Tibial nerve (tissue), 4 donors: ENCODE measurements around the gene CLMN. TPM values are rescaled to one million over a fixed set of nuclear protein-coding genes. Genes with fewer than 3 reads are reported as not detected.
A peak's percentile ranks its signal among the peaks of the same experiment; 100 is the strongest.

Experiments used
- DNase-seq, 2 donors: peaks; one replicate each; pipeline ENCODE4 v3.0.0-alpha.2; 2019; ENCODE audit warnings: low spot score in 2 of 2
- H3K27ac ChIP-seq, 4 donors: fragments of 200-600 bp; sonication (generic) in 3 of 4; one replicate each; pipeline ENCODE4 v1.5.1; 2017 to 2019; ENCODE audit warnings: mild to moderate bottlenecking in 1 of 4
- H3K27me3 ChIP-seq, 2 donors: fragments of 200-600 bp; sonication (generic) in 1 of 2; one replicate each; pipeline versions ENCODE4 v1.5.1 to v1.6.0; 2017 to 2019
- H3K36me3 ChIP-seq, 3 donors: fragments of 200-600 bp; sonication (generic); one replicate each; pipeline ENCODE4 v1.5.1; 2018 to 2019
- H3K4me1 ChIP-seq, 4 donors: fragments of 200-600 bp; sonication (generic) in 3 of 4; one replicate each; pipeline ENCODE4 v1.5.1; 2017 to 2019
- H3K4me3 ChIP-seq, 4 donors: fragments of 200-600 bp; sonication (generic) in 3 of 4; one replicate each; pipeline ENCODE4 v1.5.1; 2017 to 2019; ENCODE audit warnings: mild to moderate bottlenecking in 1 of 4, moderate library complexity in 1 of 4
- H3K9me3 ChIP-seq, 4 donors: fragments of 200-600 bp; sonication (generic) in 3 of 4; one replicate each; pipeline ENCODE4 v1.5.1; 2017 to 2019
- CTCF ChIP-seq, 5 experiments: fragments of 200-600 bp in 3 of 5; fragments of 450-650 bp in 2 of 5; sonication (generic) in 3 of 5; IDR thresholded peaks; one replicate each; pipeline ENCODE4 v1.5.1; 2016 to 2019; ENCODE audit warnings: antibody characterized with exemption in 5 of 5, mild to moderate bottlenecking in 3 of 5, moderate library complexity in 2 of 5
- EP300 ChIP-seq, 2 donors: sonication (generic); formaldehyde crosslinking; IDR thresholded peaks; one replicate each; pipeline ENCODE4 v1.6.1; 2017; ENCODE audit warnings: antibody characterized with exemption in 2 of 2, mild to moderate bottlenecking in 1 of 2
- POLR2A ChIP-seq, 2 donors: fragments of 450-650 bp; IDR thresholded peaks; one replicate each; pipeline ENCODE4 v1.6.1; 2017; ENCODE audit warnings: antibody characterized with exemption in 2 of 2, mild to moderate bottlenecking in 2 of 2, moderate library complexity in 2 of 2
- WGBS, 2 donors: methylation state at CpG; one replicate each; pipeline ENCODE4 v1.1.5; 2018; 5-methylcytosine and 5-hydroxymethylcytosine counted together
- total RNA-seq, 4 donors: library from RNA; depleted of rRNA; stranded (reverse); fragments of >200 nt; gene quantifications; one replicate each; pipeline ENCODE4 v1.1.0, GENCODE V29; 2016

Gene CLMN
- total RNA-seq, 4 donors from 2014 or later: 31.2 to 49.8 (median 40.9) TPM

GRCh38 chr14:95254288-95254687, 65.4 kb downstream of the CLMN start:
- Histone ChIP-seq H3K36me3 (no peaks in the 10 kb centered on the region), H3K9me3 (no peaks in the 10 kb centered on the region), H3K4me1 (peaks cover 0 to 64% (median 23%) of the 10 kb centered on the region in 4 donors), H3K27ac (peak overlapping the region in 2 of 4 donors; percentile 11 to 67), H3K4me3 (no peak overlapping the region), H3K27me3 (no peaks in the 10 kb centered on the region)
- 32 to 58% methylated on average over 10 of the region's 10 CpGs for WGBS, 2 donors
- no peak for TF ChIP-seq POLR2A (IDR thresholded peaks at IDR 0.05)
- TF ChIP-seq CTCF (IDR thresholded peaks at IDR 0.05): no peak
- no peak for TF ChIP-seq EP300 (IDR thresholded peaks at IDR 0.05)
- no peak for DNase-seq

GRCh38 chr14:95253039-95253630, 66.6 kb downstream of the CLMN start:
- Histone ChIP-seq H3K36me3 (no peaks in the 10 kb centered on the region), H3K4me1 (peaks cover 0 to 72% (median 22%) of the 10 kb centered on the region in 4 donors), H3K4me3 (no peak overlapping the region), H3K9me3 (no peaks in the 10 kb centered on the region), H3K27ac (no peak overlapping the region), H3K27me3 (no peaks in the 10 kb centered on the region)
- no peak for DNase-seq
- WGBS, 2 donors: 69 to 72% methylated on average over 6 of the region's 6 CpGs
- TF ChIP-seq POLR2A (IDR thresholded peaks at IDR 0.05) (no peak), CTCF (IDR thresholded peaks at IDR 0.05) (no peak), EP300 (IDR thresholded peaks at IDR 0.05) (no peak)

GRCh38 chr14:95252219-95252618, 67.5 kb downstream of the CLMN start:
- TF ChIP-seq EP300 (IDR thresholded peaks at IDR 0.05) (no peak), CTCF (IDR thresholded peaks at IDR 0.05) (no peak)
- Histone ChIP-seq H3K4me3 (no peak overlapping the region), H3K36me3 (no peaks in the 10 kb centered on the region), H3K27ac (no peak overlapping the region), H3K4me1 (peaks cover 0 to 72% (median 22%) of the 10 kb centered on the region in 4 donors), H3K27me3 (no peaks in the 10 kb centered on the region), H3K9me3 (no peaks in the 10 kb centered on the region)
- 79 to 85% methylated on average over 6 of the region's 6 CpGs for WGBS, 2 donors
- DNase-seq: no peak

GRCh38 chr14:95250936-95251335, 68.8 kb downstream of the CLMN start:
- no peak for DNase-seq
- H3K27ac ChIP-seq: no peak overlapping the region
- H3K4me3 ChIP-seq: no peak overlapping the region
- no peak for TF ChIP-seq CTCF (IDR thresholded peaks at IDR 0.05)
- TF ChIP-seq EP300 (IDR thresholded peaks at IDR 0.05): no peak
- no peak for TF ChIP-seq POLR2A (IDR thresholded peaks at IDR 0.05)
- H3K36me3 ChIP-seq: no peaks in the 10 kb centered on the region
- peaks cover 0 to 61% (median 16%) of the 10 kb centered on the region in 4 donors for H3K4me1 ChIP-seq
- no peaks in the 10 kb centered on the region for H3K27me3 ChIP-seq
- H3K9me3 ChIP-seq: no peaks in the 10 kb centered on the region
- 36 to 37% methylated on average over 7 of the region's 7 CpGs for WGBS, 2 donors

GRCh38 chr14:95250140-95250769, 69.5 kb downstream of the CLMN start:
- Histone ChIP-seq H3K4me1 (peaks cover 0 to 54% (median 12%) of the 10 kb centered on the region in 4 donors), H3K27me3 (no peaks in the 10 kb centered on the region), H3K36me3 (no peaks in the 10 kb centered on the region), H3K9me3 (no peaks in the 10 kb centered on the region), H3K27ac (no peak overlapping the region), H3K4me3 (no peak overlapping the region)
- no peak for DNase-seq
- 61 to 67% methylated on average over 5 of the region's 5 CpGs for WGBS, 2 donors
- TF ChIP-seq POLR2A (IDR thresholded peaks at IDR 0.05) (no peak), EP300 (IDR thresholded peaks at IDR 0.05) (no peak), CTCF (IDR thresholded peaks at IDR 0.05) (no peak)
